Raji (cell line): ENCODE measurements around the gene SLC26A2.

ENCODE experiments used
- POLR2A ChIP-seq: IDR thresholded peaks from 2 replicates; pipeline ENCODE4 v1.6.1; 2011; ENCODE audit warnings: low read depth, low read length, control low read depth; ENCODE audit not compliant: insufficient read depth

SLC26A2 gene

GRCh38 chr5:150001660-150002486 is 41.3 kb downstream of the SLC26A2 start:
- TF ChIP-seq POLR2A: 0 out of 2 replicates have a peak, but pooled peaks have one; percentile 13

DNA sequence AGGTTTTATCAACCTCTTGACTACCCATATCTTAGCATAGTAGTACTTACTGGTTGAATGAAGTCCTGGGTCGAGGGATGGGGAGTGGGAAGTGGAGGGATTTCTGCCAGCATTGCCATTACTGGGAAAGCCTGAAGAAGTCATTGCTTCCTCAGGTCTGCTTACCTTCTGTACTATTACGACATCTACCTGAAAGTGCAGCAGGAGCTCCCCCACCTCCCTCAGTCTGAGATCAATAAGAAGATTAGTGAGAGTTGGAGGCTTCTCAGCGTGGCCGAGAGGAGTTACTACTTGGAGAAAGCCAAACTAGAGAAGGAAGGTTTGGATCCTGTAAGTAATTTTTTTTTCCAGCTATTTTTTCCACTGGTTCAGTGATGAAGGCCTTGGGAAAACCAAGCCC is 45.8 kb downstream of the SLC26A2 start:
- no peak for TF ChIP-seq POLR2A

DNA sequence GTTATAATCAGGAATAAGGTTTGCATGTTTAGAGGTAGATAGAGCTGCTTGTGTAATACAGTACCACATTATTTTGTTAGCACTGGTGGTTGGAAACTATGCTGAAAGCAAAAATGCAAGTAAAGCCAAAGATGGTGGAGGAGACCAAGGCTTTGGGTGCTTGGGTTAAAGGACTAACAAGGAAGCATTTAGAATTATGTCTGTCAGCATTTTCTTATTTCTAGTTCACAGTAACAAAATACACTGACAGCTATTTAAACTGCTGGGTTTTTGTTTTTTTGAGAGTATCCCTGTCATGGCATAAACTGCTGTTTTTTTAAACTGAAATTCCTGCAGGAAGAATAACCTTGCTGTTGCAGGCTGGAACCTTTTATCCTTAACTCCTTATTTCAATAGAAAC is 46.5 kb downstream of the SLC26A2 start:
- no peak for TF ChIP-seq POLR2A

GRCh38 chr5:150009671-150010387 is 49.3 kb downstream of the SLC26A2 start:
- TF ChIP-seq POLR2A: no peak

DNA sequence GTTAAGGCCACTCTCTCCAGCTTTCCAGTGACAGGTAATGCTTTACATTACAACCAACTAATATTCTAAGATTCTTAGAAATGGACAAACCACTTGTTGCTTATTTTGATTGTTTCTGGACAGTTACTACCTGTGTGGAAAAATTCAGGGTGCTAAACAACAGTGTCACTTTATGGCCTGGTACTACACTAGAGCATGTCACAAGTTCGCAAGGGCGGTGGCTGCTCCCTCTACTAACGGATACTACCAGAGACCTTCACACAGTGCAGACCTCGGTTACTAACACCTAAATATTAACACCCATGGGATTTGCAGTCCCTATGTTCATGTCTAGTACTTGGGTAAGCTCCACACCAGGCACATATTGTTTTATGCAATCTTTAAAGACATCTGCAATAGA is 53.4 kb downstream of the SLC26A2 start:
- TF ChIP-seq POLR2A: no peak

GRCh38 chr5:150014456-150014855 is 53.9 kb downstream of the SLC26A2 start:
- no peak for TF ChIP-seq POLR2A

DNA sequence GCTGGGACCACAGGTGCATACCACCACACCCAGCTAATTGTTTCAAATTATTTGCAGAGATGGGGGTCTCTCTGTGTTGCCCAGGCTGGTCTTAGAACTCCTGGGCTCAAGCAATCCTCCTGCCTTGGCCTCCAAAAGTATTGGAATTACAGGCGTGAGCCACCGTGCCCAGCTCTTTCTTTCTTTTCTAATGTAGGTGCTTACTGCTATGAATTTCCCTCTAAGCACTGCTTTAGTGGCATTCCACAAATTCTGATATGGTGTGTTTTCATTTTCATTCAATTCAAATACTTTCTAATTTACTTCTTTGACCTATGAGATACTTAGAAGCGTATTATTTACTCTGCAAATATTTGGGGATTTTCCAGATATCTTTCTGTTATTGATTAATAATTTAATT is 54.9 kb downstream of the SLC26A2 start:
- no peak for TF ChIP-seq POLR2A

DNA sequence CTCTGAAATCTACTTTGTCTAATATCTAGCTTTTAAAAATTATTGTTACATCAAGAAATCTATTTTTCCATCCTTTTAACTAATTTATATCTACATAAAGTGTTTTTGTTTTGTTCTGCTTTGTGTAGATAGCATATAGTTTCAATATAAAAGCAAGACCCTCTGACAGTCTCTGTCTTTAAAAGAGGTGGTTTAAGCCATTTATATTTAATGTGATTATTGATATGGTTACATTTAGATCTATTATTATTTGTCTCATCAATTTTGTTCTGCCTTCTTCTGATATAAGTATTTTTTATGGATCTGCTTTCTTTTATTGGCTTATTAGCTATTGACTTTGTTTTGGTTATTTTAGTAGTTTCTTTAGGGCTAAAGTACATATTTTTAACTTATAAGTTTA is 56.0 kb downstream of the SLC26A2 start:
- no peak for TF ChIP-seq POLR2A

- TF ChIP-seq POLR2A: no peak
These were observed 56.9 kb downstream of the SLC26A2 start for GRCh38 chr5:150017226-150018005.

DNA sequence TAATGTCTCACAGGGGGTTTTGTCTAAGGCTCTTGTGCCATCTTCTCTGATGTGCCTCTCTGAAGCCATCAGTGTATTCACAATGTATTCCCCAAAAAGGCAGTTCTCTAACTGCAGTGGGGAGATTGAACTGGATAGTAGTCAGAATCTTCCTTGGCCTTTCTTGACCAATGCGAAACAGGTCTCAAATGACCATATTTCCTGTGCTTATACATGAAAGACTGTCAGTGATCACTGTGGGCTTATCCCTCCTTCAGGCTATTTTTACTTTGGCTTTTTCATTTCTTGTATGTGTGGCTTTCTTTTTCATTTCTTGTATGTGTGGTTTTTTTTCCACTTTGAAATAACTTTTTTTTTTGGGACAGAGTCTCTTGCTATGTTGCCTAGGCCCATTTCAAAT is 59.7 kb downstream of the SLC26A2 start:
- TF ChIP-seq POLR2A: no peak

GRCh38 chr5:150021491-150022157 is 61.1 kb downstream of the SLC26A2 start:
- no peak for TF ChIP-seq POLR2A

DNA sequence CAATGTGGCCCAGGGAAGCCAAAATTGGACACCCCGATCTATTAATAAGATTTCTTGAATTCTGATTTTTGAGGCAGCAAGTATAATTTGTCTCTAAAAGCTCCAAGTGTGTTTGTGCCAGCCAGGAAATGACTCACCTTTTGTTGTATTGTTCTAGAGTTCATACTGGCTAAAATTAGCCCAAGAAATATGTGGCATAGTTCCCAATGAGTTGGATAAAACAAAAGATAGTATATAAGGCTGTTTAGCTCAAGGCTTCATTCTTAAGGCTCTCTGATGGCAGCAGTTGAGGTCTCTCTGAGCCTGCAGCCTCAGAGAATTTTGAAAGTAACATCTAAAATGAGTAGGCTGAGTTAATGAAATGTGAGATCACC is 61.6 kb downstream of the SLC26A2 start:
- no peak for TF ChIP-seq POLR2A

DNA sequence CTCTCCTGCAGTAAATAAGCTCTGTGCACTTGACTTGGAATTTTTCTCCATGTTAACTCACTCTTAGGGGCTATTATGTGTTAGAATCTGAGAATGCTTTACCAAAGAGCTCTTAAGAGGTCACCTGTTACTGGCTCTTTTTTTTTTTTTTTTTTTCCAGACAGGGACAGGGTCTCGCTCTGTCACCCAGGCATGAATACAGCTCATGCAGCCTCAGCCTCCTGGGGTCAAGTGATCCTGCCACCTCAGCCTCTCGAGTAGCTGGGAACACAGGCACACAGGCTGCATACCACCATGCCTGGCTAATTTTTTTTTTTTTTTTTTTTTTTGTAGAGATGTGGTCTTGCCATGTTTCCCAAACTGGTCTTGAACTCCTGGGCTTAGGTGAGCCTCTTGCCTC is 62.1 kb downstream of the SLC26A2 start:
- no peak for TF ChIP-seq POLR2A

DNA sequence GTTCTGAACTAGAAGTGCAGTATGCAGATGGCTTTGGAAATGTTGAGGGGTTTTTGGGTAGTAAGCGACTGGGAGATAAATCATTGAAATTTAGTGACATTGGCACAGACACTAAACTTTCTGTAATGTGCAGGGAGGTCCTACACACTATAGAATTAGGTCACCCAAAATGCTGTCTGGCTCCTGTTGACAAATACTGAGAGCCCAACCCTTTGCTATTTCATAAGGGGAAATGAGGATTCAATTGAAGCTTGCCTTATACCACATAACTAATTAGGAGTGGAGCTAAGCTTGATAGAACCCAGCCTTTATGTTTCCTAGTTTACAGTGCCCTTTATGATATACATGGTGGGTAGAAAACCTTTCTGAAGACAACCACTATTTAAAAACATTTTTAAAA is 62.6 kb downstream of the SLC26A2 start:
- no peak for TF ChIP-seq POLR2A

GRCh38 chr5:150024346-150024984 is 63.9 kb downstream of the SLC26A2 start:
- TF ChIP-seq POLR2A: no peak
